RCC 7860 (cell line): ENCODE data around the gene IRAK1BP1.
A peak's percentile ranks its signal among the peaks of the same experiment; 100 is the strongest.
"Not testable (repeated sequence)": the region's sequence is repeated elsewhere in the genome, so short reads cannot be mapped to it uniquely, and the experiment has no call there.

Experiments
- DNase-seq: peaks from one replicate; pipeline ENCODE4 v3.0.0-alpha.2; 2015; ENCODE audit warnings: low spot score
- FAIRE-seq: peaks from 2 replicates; lab custom pipeline; 2012; peaks lifted over from hg19 to GRCh38; lab: Jason Lieb, UNC

IRAK1BP1 gene

GRCh38 chr6:78867370-78868040 lies at the start of gene IRAK1BP1:
IRAK1BP1 (plus strand) TSS chr6:78867551; CDS start chr6:78867577, 26 bp downstream.
- DNase-seq (peak; percentile 62), FAIRE-seq (no peak)

- no peak for FAIRE-seq
- no peak for DNase-seq
Observed at GRCh38 chr6:78824045-78824444, 43.3 kb upstream of the IRAK1BP1 start.

GRCh38 chr6:78829407-78829806 lies 37.9 kb upstream of the IRAK1BP1 start:
- FAIRE-seq = no peak
- no peak for DNase-seq

GRCh38 chr6:78830805-78831204 lies 36.5 kb upstream of the IRAK1BP1 start:
- no peak for DNase-seq
- FAIRE-seq = no peak

- no peak for FAIRE-seq
- no peak for DNase-seq
Observed at GRCh38 chr6:78831492-78831891, 35.9 kb upstream of the IRAK1BP1 start.

GRCh38 chr6:78832091-78832808 lies 35.1 kb upstream of the IRAK1BP1 start:
- peak; percentile 67 for FAIRE-seq
- no peak for DNase-seq

- FAIRE-seq (peak; percentile 55), DNase-seq (no peak)
Observed at GRCh38 chr6:78835817-78836216, 31.5 kb upstream of the IRAK1BP1 start.

- no peak for FAIRE-seq
- DNase-seq = no peak
Observed at GRCh38 chr6:78836598-78836997, 30.8 kb upstream of the IRAK1BP1 start.

GRCh38 chr6:78841111-78841510 lies 26.2 kb upstream of the IRAK1BP1 start:
- DNase-seq = no peak
- FAIRE-seq = no peak

- DNase-seq = no peak
- no peak for FAIRE-seq
Observed at GRCh38 chr6:78842953-78843352, 24.4 kb upstream of the IRAK1BP1 start.

GRCh38 chr6:78844899-78845298 lies 22.5 kb upstream of the IRAK1BP1 start:
- FAIRE-seq = no peak

GRCh38 chr6:78845567-78845966 lies 21.8 kb upstream of the IRAK1BP1 start:
- no peak for DNase-seq

More at GRCh38 chr6:78844899-78845298, 22.5 kb upstream of the IRAK1BP1 start:
- DNase-seq = no peak

GRCh38 chr6:78850621-78851020 lies 16.7 kb upstream of the IRAK1BP1 start:
- FAIRE-seq (no peak), DNase-seq (no peak)

More at GRCh38 chr6:78845567-78845966, 21.8 kb upstream of the IRAK1BP1 start:
- FAIRE-seq = no peak

- DNase-seq (no peak), FAIRE-seq (no peak)
Observed at GRCh38 chr6:78851156-78851555, 16.2 kb upstream of the IRAK1BP1 start.

GRCh38 chr6:78854546-78854945 lies 12.8 kb upstream of the IRAK1BP1 start:
- FAIRE-seq (no peak), DNase-seq (no peak)

GRCh38 chr6:78858339-78858938 lies 8.9 kb upstream of the IRAK1BP1 start:
- not testable (repeated sequence) for FAIRE-seq, DNase-seq

GRCh38 chr6:78861509-78861908 lies 5.8 kb upstream of the IRAK1BP1 start:
- DNase-seq (no peak), FAIRE-seq (no peak)

- FAIRE-seq = no peak
- DNase-seq = no peak
Observed at GRCh38 chr6:78863576-78863975, 3.8 kb upstream of the IRAK1BP1 start.

- FAIRE-seq (no peak), DNase-seq (no peak)
Observed at GRCh38 chr6:78864957-78865356, 2.4 kb upstream of the IRAK1BP1 start.

GRCh38 chr6:78867020-78867369 lies 356 bp upstream of the IRAK1BP1 start:
- FAIRE-seq = no peak
- DNase-seq = no peak

- DNase-seq = no peak
- no peak for FAIRE-seq
Observed at GRCh38 chr6:78868116-78868515, 765 bp downstream of the IRAK1BP1 start.

- no peak for FAIRE-seq
Observed at GRCh38 chr6:78875505-78875904, 8.2 kb downstream of the IRAK1BP1 start.

More at GRCh38 chr6:78875505-78875904, 8.2 kb downstream of the IRAK1BP1 start:
- no peak for DNase-seq
